HG03520 (cell line): ENCODE results near the gene FNDC3A.

Experiments used
- ATAC-seq: cut with Tn5 transposase; IDR thresholded peaks from one replicate; pipeline ENCODE4 v1.9.1; 2021; ENCODE audit warnings: mild to moderate bottlenecking, moderate library complexity; ENCODE audit not compliant: unreplicated experiment

FNDC3A gene, protein sequence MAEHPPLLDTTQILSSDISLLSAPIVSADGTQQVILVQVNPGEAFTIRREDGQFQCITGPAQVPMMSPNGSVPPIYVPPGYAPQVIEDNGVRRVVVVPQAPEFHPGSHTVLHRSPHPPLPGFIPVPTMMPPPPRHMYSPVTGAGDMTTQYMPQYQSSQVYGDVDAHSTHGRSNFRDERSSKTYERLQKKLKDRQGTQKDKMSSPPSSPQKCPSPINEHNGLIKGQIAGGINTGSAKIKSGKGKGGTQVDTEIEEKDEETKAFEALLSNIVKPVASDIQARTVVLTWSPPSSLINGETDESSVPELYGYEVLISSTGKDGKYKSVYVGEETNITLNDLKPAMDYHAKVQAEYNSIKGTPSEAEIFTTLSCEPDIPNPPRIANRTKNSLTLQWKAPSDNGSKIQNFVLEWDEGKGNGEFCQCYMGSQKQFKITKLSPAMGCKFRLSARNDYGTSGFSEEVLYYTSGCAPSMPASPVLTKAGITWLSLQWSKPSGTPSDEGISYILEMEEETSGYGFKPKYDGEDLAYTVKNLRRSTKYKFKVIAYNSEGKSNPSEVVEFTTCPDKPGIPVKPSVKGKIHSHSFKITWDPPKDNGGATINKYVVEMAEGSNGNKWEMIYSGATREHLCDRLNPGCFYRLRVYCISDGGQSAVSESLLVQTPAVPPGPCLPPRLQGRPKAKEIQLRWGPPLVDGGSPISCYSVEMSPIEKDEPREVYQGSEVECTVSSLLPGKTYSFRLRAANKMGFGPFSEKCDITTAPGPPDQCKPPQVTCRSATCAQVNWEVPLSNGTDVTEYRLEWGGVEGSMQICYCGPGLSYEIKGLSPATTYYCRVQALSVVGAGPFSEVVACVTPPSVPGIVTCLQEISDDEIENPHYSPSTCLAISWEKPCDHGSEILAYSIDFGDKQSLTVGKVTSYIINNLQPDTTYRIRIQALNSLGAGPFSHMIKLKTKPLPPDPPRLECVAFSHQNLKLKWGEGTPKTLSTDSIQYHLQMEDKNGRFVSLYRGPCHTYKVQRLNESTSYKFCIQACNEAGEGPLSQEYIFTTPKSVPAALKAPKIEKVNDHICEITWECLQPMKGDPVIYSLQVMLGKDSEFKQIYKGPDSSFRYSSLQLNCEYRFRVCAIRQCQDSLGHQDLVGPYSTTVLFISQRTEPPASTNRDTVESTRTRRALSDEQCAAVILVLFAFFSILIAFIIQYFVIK

GRCh38 chr13:48975856-48976575 is at the start of gene FNDC3A:
Gene FNDC3A (plus strand): TSS chr13:48975912. CDS start chr13:49006191, 30,279 bp downstream.
- ATAC-seq: peak; percentile 49

DNA sequence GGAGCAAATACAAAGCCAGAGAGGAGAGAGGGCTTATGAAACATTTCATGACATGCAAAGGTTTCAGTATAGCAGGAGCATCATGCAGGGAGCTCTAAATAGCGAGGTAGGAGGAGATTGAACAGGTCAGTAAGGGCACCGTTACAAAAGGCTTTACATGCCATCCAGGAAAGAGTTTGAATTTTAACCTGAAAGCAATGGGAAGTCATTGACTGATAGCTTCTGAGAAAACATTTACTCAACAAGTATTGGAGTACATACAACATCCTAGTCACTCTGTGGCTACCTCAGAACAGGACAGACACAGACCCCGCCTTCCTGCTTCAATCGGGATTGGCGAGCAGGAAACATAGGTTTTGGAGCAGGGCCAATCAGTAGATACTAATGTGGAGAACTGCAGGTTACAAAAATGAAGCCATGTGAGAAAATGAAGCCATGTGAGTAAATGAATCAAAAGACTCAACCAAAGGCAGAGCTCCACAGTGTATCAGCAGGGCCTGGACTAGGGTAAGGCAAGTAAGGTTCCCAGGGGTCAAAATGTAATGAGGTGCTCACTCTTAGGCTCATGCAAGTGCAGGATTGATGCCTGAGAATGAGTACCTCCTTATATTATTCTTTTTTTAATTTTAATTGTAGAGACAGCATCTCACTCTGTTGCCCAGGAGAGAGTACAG is 46.8 kb upstream of the FNDC3A start:
- no peak for ATAC-seq

GRCh38 chr13:48930918-48931317 is 44.8 kb upstream of the FNDC3A start:
- ATAC-seq: no peak

DNA sequence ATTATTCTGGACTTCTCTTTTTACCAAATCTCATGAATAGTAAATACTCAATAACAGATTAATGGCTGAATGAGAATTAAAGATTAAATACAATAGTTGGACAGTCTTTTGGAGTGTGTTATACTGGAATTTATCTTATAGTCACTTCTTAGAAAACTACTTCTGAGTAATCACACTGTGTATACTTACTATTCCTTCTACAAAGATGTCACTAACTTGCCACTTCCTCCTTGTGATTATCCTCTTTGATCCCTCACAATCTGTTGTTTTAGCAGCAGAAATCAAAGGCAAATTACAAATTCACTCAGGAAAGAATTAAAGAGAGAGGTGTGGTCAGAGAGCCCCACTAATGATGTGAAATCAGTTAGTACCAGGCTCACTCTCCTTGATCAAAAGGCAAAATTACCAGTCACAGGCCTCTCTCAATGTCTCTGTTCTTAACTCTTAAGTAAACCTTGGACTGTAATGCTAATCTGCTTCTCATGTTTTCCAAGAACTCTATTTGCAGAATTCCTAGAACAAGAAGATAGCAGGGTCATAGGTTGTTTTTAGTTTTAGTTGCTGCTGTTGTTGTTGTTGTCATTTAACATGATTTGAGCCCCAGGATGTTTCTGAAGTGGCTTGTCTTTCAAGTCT is 37.3 kb upstream of the FNDC3A start:
- no peak for ATAC-seq

DNA sequence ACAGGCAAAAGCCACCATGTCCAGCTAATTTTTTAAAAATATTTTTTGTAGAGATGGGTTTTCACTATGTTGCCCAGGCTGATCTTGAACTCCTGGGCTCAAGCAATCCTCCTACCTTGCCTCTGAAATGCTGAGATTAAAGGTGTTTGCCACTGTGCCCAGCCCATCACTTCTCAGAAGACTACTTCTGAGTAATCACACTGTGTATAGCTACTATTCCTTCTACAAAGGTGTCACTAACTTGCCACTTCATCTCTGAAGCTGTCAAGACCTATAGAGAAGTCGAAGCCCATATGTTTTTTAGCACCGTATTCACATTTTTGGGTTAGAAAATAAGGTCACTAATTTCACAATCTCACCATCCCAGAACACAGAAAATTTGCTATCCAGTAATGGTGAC is 36.0 kb upstream of the FNDC3A start:
- ATAC-seq: no peak

DNA sequence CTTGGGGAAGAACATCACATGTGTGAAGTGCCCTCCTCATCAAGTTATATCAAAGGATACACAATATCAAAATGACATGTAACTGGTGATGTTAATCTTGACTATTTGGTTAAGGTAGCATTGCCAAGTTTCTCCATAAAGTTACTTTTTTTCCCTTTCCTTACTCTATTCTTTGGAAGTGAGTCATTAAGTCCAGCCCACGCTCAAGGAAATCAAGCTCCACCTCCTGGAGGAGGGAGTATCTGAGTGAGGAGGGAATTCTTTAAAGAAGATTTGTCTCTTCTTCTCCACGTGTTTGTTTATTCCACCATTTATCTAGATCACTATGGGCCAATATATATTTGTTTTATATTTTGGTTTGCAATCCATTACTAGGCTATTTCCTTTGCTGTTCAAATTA is 33.6 kb upstream of the FNDC3A start:
- no peak for ATAC-seq

GRCh38 chr13:48944221-48944620 is 31.5 kb upstream of the FNDC3A start:
- no peak for ATAC-seq

- ATAC-seq: no peak
Measured at GRCh38 chr13:48945626-48946025, 30.1 kb upstream of the FNDC3A start.

DNA sequence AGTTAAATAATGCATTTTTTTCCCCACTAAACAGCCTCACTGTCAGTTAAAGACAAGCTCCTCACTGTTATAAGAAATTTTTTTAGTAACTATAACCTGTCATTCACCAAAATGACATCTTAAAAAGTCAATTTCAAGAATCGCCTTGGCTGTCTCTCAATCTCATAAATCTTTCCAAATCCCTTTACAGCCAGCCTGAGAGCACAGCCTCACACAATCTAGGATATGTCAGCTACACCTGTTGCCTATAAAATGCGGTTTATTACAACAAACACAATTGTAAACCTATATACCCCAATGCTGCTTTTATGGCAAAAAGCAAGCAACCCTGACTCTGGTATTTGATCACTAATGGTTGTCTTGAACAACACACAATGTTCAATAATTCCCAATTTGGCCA is 29.5 kb upstream of the FNDC3A start:
- ATAC-seq: no peak

GRCh38 chr13:48949566-48950500 is 25.9 kb upstream of the FNDC3A start:
- no peak for ATAC-seq

DNA sequence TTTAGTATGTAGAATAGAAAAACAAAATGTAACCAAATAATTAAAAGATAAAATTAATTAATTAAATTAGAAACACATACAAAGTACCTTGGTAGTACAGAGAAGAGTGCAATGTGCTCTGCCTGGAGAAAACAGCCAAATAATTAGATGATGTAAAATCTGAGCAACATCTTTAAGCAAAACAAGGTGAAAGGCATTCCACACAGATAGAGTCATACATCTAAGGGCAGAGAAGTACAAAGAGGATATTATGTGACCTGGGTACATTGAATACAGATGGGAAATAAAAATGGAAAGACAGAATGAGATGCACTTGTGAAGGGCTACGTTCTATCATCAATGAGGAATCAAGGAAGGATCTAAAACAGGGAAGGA is 25.2 kb upstream of the FNDC3A start:
- ATAC-seq: no peak

GRCh38 chr13:48954081-48954480 is 21.6 kb upstream of the FNDC3A start:
- ATAC-seq: no peak

DNA sequence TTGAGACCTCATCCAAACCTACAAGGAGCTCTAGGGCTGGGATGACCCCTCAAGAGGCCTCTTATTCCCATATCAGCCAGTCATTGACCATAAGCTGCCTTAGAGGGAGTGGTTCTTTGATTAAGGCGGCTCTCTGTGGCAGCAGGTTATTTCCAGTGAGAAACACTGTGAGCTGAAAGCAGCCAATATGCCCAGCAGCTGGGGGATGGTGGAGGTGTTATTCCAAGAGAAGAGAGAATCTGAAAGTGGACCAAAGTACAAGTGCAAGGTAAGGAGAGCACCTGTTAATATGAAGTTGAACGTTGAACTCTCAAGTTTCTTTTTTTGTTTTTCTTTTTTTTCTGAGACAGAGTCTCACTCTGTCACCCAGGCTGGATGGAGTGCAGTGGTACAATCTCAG is 20.2 kb upstream of the FNDC3A start:
- no peak for ATAC-seq

DNA sequence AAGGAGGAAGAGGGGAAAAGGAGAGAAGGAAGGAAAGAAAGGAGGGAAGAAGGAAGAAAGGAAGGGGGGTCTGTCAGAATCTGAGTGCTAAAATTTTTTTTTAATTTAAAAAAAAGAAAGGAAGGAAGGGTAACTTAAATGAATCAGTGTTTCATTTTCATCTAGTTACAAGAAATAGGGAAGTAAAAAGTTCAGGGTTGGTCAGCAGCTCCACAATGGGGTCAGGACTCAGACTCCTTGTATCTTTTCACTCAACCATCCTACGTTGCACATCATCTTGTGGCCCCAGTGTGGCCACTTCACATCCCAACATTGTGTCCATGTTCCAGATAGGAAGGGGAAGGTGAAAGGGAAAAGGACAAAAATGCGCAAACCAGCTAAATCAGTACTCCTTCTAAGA is 14.3 kb upstream of the FNDC3A start:
- no peak for ATAC-seq

GRCh38 chr13:48962281-48962680 is 13.4 kb upstream of the FNDC3A start:
- no peak for ATAC-seq

DNA sequence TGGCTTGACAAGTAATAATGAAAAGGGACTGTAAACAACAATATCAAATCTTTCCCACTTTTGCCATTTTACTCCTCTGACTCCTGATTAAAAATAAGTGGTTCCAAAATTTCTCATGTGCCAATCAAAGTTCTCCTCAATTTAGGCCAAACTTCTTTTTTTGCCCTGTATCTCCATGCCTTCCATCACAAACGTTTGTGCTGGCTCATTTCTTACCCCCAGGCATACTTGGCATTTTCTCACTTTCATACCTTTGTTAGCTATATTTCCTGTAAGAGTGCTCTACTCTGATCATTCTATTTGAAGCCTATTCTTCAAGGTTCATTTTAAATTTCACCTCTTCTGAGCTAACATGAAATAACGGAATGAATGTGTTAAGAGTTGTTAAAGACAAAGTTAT is 10.0 kb upstream of the FNDC3A start:
- no peak for ATAC-seq

GRCh38 chr13:48969685-48970084 is 6.0 kb upstream of the FNDC3A start:
- no peak for ATAC-seq

DNA sequence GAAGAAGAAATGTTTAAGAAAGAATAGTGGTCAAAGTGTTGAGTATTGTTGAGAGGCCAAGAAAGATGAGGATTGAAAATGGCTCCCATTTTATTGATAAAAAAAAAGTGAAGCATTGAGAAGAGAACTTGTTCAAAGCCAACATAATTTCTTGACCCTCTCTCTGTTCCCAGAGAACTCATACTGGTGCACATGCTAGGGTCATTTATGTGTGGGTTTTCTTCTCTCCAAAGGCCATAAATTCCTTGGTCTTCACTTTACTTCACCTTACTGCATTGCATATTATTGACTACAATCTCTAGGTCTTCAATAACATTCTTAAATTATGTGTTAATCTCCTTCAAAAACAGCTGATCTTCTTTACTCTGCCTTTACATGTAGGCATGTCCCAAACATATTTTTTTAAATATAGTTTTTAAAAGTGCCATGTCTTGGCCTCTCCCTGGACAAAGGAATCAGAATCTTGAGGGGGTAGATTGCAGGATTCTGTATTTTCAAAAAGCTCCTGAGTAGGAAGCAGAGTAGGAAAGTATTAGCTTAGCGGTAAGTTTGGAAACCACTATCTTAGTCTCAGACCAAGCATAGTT is 1.8 kb upstream of the FNDC3A start:
- ATAC-seq: no peak
